Nephron (organoid): ENCODE results near the gene MYO18A.

Experiments used
- H3K27ac Mint-ChIP-seq, 3 experiments: 2 replicates each; pipeline ENCODE4 v1.8.0; 2020; ENCODE audit warnings: mixed read lengths in 3 of 3, mild to moderate bottlenecking in 2 of 3, moderate library complexity in 1 of 3
- H3K27me3 Mint-ChIP-seq: 2 replicates; pipeline ENCODE4 v1.8.0; 2021; ENCODE audit warnings: low read depth, mild to moderate bottlenecking, moderate library complexity, mixed read lengths
- H3K36me3 Mint-ChIP-seq: 2 replicates; pipeline ENCODE4 v1.8.0; 2020; ENCODE audit warnings: low read depth, mixed read lengths
- H3K4me1 Mint-ChIP-seq: 2 replicates; pipeline ENCODE4 v1.8.0; 2020; ENCODE audit warnings: mixed read lengths
- H3K4me3 Mint-ChIP-seq, 3 experiments: 2 replicates each; pipeline ENCODE4 v1.8.0; 2020; ENCODE audit warnings: mild to moderate bottlenecking in 3 of 3, mixed read lengths in 3 of 3, moderate library complexity in 2 of 3
- H3K9me3 Mint-ChIP-seq: 2 replicates; pipeline ENCODE4 v1.8.0; 2020; ENCODE audit warnings: mixed read lengths
- TF ChIP-seq, protein P1 (sequence below), 3 experiments: fragments of 200-600 bp; sonication (generic); IDR thresholded peaks; one replicate each; pipeline ENCODE4 v1.5.0; 2021; ENCODE audit warnings: antibody characterized with exemption in 3 of 3; ENCODE audit not compliant: unreplicated experiment in 3 of 3

Gene MYO18A

DNA sequence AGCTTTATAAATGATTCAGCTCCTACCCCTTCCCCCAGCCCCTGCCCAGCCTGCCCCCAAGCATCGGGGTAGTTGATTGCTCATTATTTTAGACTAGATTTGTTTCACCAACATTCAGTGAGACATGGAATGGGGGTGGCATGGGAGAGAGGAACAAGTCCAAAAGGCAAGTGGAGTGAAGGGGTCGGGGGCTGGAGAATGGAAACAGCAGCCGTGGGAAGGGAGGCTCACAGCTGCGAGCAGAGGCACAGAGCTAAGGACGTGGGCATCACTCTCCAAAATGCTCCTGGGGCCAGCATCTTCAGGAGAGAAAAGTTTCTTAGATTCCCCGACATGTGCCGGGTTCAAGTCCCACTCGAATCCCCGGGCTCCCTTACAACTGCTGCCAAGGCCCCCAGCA lies 118.0 kb downstream of the MYO18A start:
- Mint-ChIP-seq H3K27ac (peak overlapping the region in 1 of 3 experiments; percentile 79), H3K4me1 (peaks cover 53% of the 10 kb centered on the region), H3K9me3 (no peaks in the 10 kb centered on the region), H3K36me3 (no peaks in the 10 kb centered on the region), H3K27me3 (peaks cover 14% of the 10 kb centered on the region), H3K4me3 (no peak overlapping the region)
- TF ChIP-seq, protein P1, sequence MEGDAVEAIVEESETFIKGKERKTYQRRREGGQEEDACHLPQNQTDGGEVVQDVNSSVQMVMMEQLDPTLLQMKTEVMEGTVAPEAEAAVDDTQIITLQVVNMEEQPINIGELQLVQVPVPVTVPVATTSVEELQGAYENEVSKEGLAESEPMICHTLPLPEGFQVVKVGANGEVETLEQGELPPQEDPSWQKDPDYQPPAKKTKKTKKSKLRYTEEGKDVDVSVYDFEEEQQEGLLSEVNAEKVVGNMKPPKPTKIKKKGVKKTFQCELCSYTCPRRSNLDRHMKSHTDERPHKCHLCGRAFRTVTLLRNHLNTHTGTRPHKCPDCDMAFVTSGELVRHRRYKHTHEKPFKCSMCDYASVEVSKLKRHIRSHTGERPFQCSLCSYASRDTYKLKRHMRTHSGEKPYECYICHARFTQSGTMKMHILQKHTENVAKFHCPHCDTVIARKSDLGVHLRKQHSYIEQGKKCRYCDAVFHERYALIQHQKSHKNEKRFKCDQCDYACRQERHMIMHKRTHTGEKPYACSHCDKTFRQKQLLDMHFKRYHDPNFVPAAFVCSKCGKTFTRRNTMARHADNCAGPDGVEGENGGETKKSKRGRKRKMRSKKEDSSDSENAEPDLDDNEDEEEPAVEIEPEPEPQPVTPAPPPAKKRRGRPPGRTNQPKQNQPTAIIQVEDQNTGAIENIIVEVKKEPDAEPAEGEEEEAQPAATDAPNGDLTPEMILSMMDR (IDR thresholded peaks at IDR 0.05; ENCODE audit: unreplicated experiment in 3 of 3) = no peak

DNA sequence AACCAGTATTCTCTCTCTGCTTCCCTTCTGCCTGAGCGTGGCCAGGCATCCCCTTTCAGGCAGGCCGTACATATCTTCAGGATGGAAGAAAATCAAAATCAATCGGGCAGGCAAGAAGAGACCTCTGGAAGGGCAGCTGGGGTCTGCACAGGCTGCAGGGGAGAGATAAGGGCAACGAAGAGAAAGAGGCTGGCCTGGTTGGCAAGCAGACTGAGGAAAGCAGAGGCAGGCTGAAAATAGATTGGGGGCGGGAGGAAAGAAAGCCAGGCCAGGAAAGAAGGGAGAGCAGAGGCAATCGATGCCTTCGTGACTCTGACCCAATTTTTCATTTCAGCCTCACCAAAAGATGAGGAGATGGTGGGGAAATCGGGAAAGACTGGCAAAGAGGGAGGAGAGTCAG lies 119.2 kb downstream of the MYO18A start:
- Mint-ChIP-seq H3K27me3 (peaks cover 11% of the 10 kb centered on the region), H3K36me3 (no peaks in the 10 kb centered on the region), H3K9me3 (no peaks in the 10 kb centered on the region), H3K4me1 (peaks cover 42% of the 10 kb centered on the region), H3K27ac (peak overlapping the region; percentile 77 to 88 (median 79)), H3K4me3 (peak overlapping the region; percentile 48 to 69 (median 67))
- TF ChIP-seq, protein P1 (IDR thresholded peaks at IDR 0.05; ENCODE audit: unreplicated experiment in 3 of 3) = no peak

DNA sequence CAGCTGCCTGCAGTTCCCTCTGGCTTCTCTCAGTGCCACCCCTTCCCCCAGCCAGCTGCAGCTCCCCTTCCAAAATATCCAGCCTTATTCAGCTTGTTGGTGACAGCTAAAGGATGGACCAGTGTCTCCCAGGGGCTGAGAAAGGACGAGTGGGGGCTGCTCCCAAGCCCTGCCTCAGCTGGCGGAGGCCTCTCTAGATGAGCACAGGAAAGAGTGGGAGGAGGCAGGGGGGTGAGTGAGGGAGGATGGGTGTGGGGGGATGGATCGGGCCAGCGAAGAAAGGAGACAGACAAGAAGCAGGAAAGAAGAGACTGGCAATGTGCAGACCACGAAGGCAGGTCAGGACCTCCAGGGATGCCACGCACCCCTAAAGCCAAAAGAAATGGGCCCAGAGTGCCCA lies 119.7 kb downstream of the MYO18A start:
- no peaks in the 10 kb centered on the region for H3K36me3 Mint-ChIP-seq
- TF ChIP-seq, protein P1 (IDR thresholded peaks at IDR 0.05; ENCODE audit: unreplicated experiment in 3 of 3) = no peak
- H3K9me3 Mint-ChIP-seq = no peaks in the 10 kb centered on the region
- H3K4me1 Mint-ChIP-seq = peaks cover 36% of the 10 kb centered on the region
- H3K27me3 Mint-ChIP-seq = peaks cover 15% of the 10 kb centered on the region
- peak overlapping the region; percentile 77 to 88 (median 79) for H3K27ac Mint-ChIP-seq
- peak overlapping the region; percentile 48 to 69 (median 67) for H3K4me3 Mint-ChIP-seq

DNA sequence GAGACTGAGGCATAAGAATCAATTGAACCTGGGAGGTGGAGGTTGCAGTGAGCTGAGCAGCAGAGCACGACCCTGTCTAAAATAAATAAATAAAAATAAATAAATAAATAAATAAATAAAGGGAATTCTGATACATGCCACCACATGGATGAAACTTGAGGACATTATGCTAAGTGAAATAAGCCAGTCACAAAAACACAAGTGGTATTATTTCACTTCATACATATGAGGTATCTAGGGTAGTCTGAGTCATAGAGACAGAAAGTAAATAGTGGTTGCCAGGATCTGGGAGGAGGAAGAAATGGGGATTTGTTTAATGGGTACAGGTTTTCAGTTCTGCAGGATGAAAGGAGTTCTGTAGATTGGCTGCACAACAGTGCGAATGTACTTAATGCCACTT lies 120.9 kb downstream of the MYO18A start:
- TF ChIP-seq, protein P1 (IDR thresholded peaks at IDR 0.05; ENCODE audit: unreplicated experiment in 3 of 3) = no peak
- peaks cover 16% of the 10 kb centered on the region for H3K27me3 Mint-ChIP-seq
- no peak overlapping the region for H3K4me3 Mint-ChIP-seq
- H3K36me3 Mint-ChIP-seq = no peaks in the 10 kb centered on the region
- no peaks in the 10 kb centered on the region for H3K9me3 Mint-ChIP-seq
- H3K27ac Mint-ChIP-seq = peak overlapping the region in 1 of 3 experiments; percentile 22
- peaks cover 35% of the 10 kb centered on the region for H3K4me1 Mint-ChIP-seq

DNA sequence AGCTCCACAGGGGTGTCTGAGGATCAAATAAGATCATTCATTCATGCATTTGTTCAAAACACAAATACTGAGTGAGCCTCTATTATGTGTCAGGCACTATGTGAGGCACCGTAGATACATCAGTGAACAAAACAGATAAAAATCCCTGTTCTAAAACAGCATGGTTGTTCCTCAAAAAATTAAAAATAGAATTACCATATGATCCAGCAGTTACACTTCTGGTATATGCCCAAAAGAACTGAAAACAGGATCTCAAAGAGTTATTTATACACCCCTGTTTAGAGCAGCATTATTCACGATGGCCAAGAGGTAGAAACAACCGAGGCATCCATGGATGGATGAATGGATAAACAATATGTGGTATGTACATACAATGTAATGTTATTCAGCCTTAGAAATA lies 121.8 kb downstream of the MYO18A start:
- TF ChIP-seq, protein P1 (IDR thresholded peaks at IDR 0.05; ENCODE audit: unreplicated experiment in 3 of 3) = no peak
- no peaks in the 10 kb centered on the region for H3K36me3 Mint-ChIP-seq
- peaks cover 16% of the 10 kb centered on the region for H3K27me3 Mint-ChIP-seq
- no peak overlapping the region for H3K4me3 Mint-ChIP-seq
- H3K27ac Mint-ChIP-seq = no peak overlapping the region
- H3K4me1 Mint-ChIP-seq = peaks cover 35% of the 10 kb centered on the region
- H3K9me3 Mint-ChIP-seq = no peaks in the 10 kb centered on the region

DNA sequence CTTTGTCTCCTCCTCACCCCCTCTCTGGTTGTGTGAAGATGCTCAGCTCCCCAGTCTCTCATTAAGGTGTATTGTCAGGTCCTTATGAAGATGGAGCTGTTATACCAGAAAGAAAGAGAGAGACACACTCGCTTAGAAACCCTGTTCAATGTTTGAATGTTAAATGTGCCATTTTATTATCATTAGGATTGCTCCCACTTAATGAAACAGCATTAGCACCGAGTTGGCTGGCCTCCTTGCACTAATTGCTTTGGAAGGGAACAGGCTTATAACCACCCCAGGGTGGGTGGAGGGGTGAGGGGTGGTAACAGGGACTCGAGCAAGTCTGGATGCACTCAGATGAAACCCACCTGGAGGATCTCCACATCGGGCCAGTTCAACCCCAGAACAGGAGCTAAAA lies 122.8 kb downstream of the MYO18A start:
- H3K9me3 Mint-ChIP-seq = no peaks in the 10 kb centered on the region
- TF ChIP-seq, protein P1 (IDR thresholded peaks at IDR 0.05; ENCODE audit: unreplicated experiment in 3 of 3) = no peak
- H3K4me3 Mint-ChIP-seq = no peak overlapping the region
- H3K27ac Mint-ChIP-seq = no peak overlapping the region
- H3K27me3 Mint-ChIP-seq = peaks cover 11% of the 10 kb centered on the region
- peaks cover 30% of the 10 kb centered on the region for H3K4me1 Mint-ChIP-seq
- no peaks in the 10 kb centered on the region for H3K36me3 Mint-ChIP-seq
